GM23248 (cell line): Measurements from ENCODE around the gene NR3C2. TPM values are rescaled to one million over a fixed set of nuclear protein-coding genes. Genes with fewer than 3 reads are reported as not detected.
A peak's percentile ranks its signal among the peaks of the same experiment; 100 is the strongest.

Source experiments
- DNase-seq: peaks from one replicate; pipeline ENCODE4 v3.0.0-alpha.2; 2015
- H2AFZ ChIP-seq: fragments of 200-600 bp; sonication (generic); 2 replicates; pipeline ENCODE4 v1.6.1; 2016; ENCODE audit warnings: antibody characterized with exemption
- H3F3A ChIP-seq: fragments of 200-600 bp; sonication (generic); 2 replicates; pipeline ENCODE4 v1.6.1; 2016; ENCODE audit warnings: mild to moderate bottlenecking, antibody characterized with exemption, mixed run types; ENCODE audit not compliant: insufficient read depth
- H3K27ac ChIP-seq: fragments of 200-600 bp; sonication (generic); 2 replicates; pipeline ENCODE4 v1.5.1; 2016; ENCODE audit warnings: mild to moderate bottlenecking
- H3K27me3 ChIP-seq: fragments of 200-600 bp; sonication (generic); replicated peaks from 2 replicates; pipeline ENCODE4 v1.6.1; 2016; ENCODE audit warnings: mild to moderate bottlenecking; ENCODE audit not compliant: insufficient read depth
- H3K36me3 ChIP-seq: fragments of 200-600 bp; sonication (generic); 2 replicates; pipeline ENCODE4 v1.6.1; 2016; ENCODE audit warnings: low read depth, mild to moderate bottlenecking
- H3K4me1 ChIP-seq: fragments of 200-600 bp; sonication (generic); 2 replicates; pipeline ENCODE4 v1.6.1; 2016; ENCODE audit warnings: mild to moderate bottlenecking; ENCODE audit not compliant: insufficient read depth
- H3K4me2 ChIP-seq: fragments of 200-600 bp; sonication (generic); one replicate; pipeline ENCODE4 v1.6.1; 2016; ENCODE audit warnings: mild to moderate bottlenecking; ENCODE audit not compliant: unreplicated experiment
- H3K4me3 ChIP-seq: fragments of 200-600 bp; sonication (generic); 2 replicates; pipeline ENCODE4 v1.5.1; 2016; ENCODE audit warnings: mild to moderate bottlenecking
- H3K79me2 ChIP-seq: fragments of 200-600 bp; sonication (generic); 2 replicates; pipeline ENCODE4 v1.6.1; 2016; ENCODE audit warnings: mild to moderate bottlenecking; ENCODE audit not compliant: insufficient read depth
- H3K9ac ChIP-seq: fragments of 200-600 bp; sonication (generic); 2 replicates; pipeline ENCODE4 v1.6.1; 2016; ENCODE audit warnings: mild to moderate bottlenecking
- H3K9me2 ChIP-seq: fragments of 200-600 bp; sonication (generic); 2 replicates; pipeline ENCODE4 v1.6.1; 2016; ENCODE audit warnings: mixed run types, mild to moderate bottlenecking, moderate library complexity; ENCODE audit not compliant: insufficient read depth
- H3K9me3 ChIP-seq: fragments of 200-600 bp; sonication (generic); one replicate; pipeline ENCODE4 v1.6.1; 2017; ENCODE audit warnings: low read depth
- H4K20me1 ChIP-seq: fragments of 200-600 bp; sonication (generic); 2 replicates; pipeline ENCODE4 v1.6.0; 2016; ENCODE audit not compliant: insufficient read depth
- EZH2 ChIP-seq: fragments of 200-600 bp; sonication (generic); IDR thresholded peaks from 2 replicates; pipeline ENCODE4 v1.6.1; 2018; ENCODE audit warnings: antibody characterized with exemption, mild to moderate bottlenecking; ENCODE audit not compliant: insufficient read depth, poor library complexity, severe bottlenecking
- EZH2phosphoT487 ChIP-seq: fragments of 200-600 bp; sonication (generic); IDR thresholded peaks from 2 replicates; pipeline ENCODE4 v1.6.1; 2018; ENCODE audit warnings: antibody characterized with exemption, moderate library complexity, mild to moderate bottlenecking, low read depth; ENCODE audit not compliant: insufficient read depth
- WGBS, 2 experiments: methylation state at CpG; one replicate each; pipeline ENCODE4 v1.1.6; 2015 to 2017; ENCODE audit warnings: low lambda C conversion rate in 2 of 2, low coverage in 1 of 2; ENCODE audit errors: missing lambda C conversion rate in 2 of 2; 5-methylcytosine and 5-hydroxymethylcytosine counted together
- in situ Hi-C: fragments of 300-500 bp; cut with MboI; formaldehyde crosslinking; loops from 2 replicates; pipeline ENCODE4 v1.15.0; 2020
- polyA plus RNA-seq: library from polyadenylated mRNA; unstranded; fragments of >200 nt; fragmentation: Nextera tagmentation; extraction: Ambion mirVana; gene quantifications from 2 replicates; pipeline ENCODE4 v1.2.1, GENCODE V29; 2016
- total RNA-seq: library from RNA; depleted of rRNA; stranded (reverse); fragments of >200 nt; shearing (Covaris generic); gene quantifications from 2 replicates; pipeline ENCODE4 v1.2.3, GENCODE V29; 2014

NR3C2 gene
- total and polyA plus RNA-seq, 2 experiments from 2014 or later: 0.04 TPM; not detected in 1

DNA sequence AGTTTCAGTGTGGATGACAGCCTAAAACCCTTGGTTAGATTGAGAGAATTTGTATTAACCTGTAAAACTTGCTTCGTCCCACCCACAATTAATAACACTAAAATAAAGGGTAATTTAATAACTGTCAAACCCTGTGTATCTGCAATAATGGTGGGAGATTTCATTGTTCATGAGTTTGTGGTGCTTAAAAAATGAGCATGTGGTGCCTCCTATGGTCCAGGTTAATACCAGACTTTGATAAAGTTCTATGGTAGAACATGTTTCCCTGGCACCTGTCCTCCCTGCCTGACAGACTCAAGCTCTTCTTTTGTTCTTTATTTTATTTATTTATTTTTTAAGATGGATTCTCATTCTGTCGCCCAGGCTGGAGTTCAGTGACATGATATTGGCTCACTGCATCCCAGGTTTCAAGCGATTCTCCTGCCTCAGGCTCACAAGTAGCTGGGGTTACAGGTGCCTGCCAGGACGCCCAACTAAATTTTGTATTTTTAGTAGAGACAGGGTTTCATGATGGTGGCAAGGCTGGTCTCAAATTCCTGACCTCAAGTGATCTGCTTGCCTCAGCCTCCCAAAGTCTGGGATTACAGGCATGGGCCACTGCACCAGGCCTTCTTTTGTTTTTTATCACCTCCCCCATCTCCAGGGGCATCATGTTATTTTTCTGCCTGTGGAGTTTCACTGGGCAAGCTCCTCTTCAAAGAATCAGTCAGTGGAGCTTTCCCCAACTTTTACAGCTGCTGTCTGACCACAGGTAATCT lies 289.2 kb downstream of the NR3C2 start:
- no peaks in the 10 kb centered on the region for H3K9me2 ChIP-seq
- H3F3A ChIP-seq: no peaks in the 10 kb centered on the region
- peak; percentile 6 for DNase-seq
- no peak for TF ChIP-seq EZH2phosphoT487
- no peaks in the 10 kb centered on the region for H4K20me1 ChIP-seq
- no peak overlapping the region for H3K4me3 ChIP-seq
- no peak overlapping the region for H3K4me2 ChIP-seq
- H3K9ac ChIP-seq: no peak overlapping the region
- H3K4me1 ChIP-seq: no peaks in the 10 kb centered on the region
- WGBS, 2 experiments: 70 to 82% methylated on average over 4 of the region's 4 CpGs
- no peaks in the 10 kb centered on the region for H3K36me3 ChIP-seq
- no peaks in the 10 kb centered on the region for H3K27me3 ChIP-seq
- H3K27ac ChIP-seq: no peak overlapping the region
- H3K79me2 ChIP-seq: no peaks in the 10 kb centered on the region
- no peak overlapping the region for H2AFZ ChIP-seq
- in situ Hi-C loops: no loop called here
- H3K9me3 ChIP-seq: no peaks in the 10 kb centered on the region

DNA sequence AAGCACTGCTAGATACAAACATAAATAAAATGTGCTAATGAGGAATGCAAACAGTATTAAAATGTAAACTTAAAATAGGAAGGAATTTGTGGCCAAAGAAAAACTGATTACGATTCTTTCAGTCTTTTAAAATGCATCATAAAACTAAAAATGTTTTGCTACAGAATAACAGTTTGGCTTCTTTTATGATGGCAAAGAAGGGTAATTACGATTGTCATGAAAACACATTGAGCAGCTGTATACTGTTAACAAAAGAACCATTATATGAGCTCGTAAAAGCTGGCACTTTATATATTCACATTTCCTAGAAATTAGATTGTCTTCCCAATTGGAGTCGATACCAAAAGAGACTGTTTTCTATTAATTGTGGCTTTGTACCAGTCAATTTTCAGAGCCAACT lies 290.4 kb downstream of the NR3C2 start:
- H3K9me3 ChIP-seq: no peaks in the 10 kb centered on the region
- no peak overlapping the region for H3K4me3 ChIP-seq
- H3K4me2 ChIP-seq: no peak overlapping the region
- in situ Hi-C loops: no loop called here
- no peaks in the 10 kb centered on the region for H3K4me1 ChIP-seq
- H3K9ac ChIP-seq: no peak overlapping the region
- no peaks in the 10 kb centered on the region for H3K36me3 ChIP-seq
- H2AFZ ChIP-seq: no peak overlapping the region
- no peak for DNase-seq
- H3F3A ChIP-seq: no peaks in the 10 kb centered on the region
- no peaks in the 10 kb centered on the region for H3K9me2 ChIP-seq
- no peaks in the 10 kb centered on the region for H3K27me3 ChIP-seq
- no peaks in the 10 kb centered on the region for H4K20me1 ChIP-seq
- 18 to 24% methylated on average over 4 of the region's 4 CpGs for WGBS, 2 experiments
- no peak for TF ChIP-seq EZH2
- no peak for TF ChIP-seq EZH2phosphoT487
- no peaks in the 10 kb centered on the region for H3K79me2 ChIP-seq
- no peak overlapping the region for H3K27ac ChIP-seq

- Histone ChIP-seq H3K9me3 (no peaks in the 10 kb centered on the region), H2AFZ (no peak overlapping the region), H3K36me3 (no peaks in the 10 kb centered on the region), H3K27me3 (no peaks in the 10 kb centered on the region), H3K4me3 (no peak overlapping the region), H3K9ac (no peak overlapping the region), H3K27ac (no peak overlapping the region), H3K4me2 (no peak overlapping the region), H4K20me1 (no peaks in the 10 kb centered on the region), H3K4me1 (no peaks in the 10 kb centered on the region), H3K9me2 (no peaks in the 10 kb centered on the region), H3F3A (no peaks in the 10 kb centered on the region), H3K79me2 (no peaks in the 10 kb centered on the region)
- 82 to 88% methylated on average over 6 of the region's 6 CpGs for WGBS, 2 experiments
- DNase-seq: no peak
- in situ Hi-C loops: no loop called here
- TF ChIP-seq EZH2phosphoT487 (no peak), EZH2 (no peak)
Measured at GRCh38 chr4:148145475-148145874, 296.7 kb downstream of the NR3C2 start.

DNA sequence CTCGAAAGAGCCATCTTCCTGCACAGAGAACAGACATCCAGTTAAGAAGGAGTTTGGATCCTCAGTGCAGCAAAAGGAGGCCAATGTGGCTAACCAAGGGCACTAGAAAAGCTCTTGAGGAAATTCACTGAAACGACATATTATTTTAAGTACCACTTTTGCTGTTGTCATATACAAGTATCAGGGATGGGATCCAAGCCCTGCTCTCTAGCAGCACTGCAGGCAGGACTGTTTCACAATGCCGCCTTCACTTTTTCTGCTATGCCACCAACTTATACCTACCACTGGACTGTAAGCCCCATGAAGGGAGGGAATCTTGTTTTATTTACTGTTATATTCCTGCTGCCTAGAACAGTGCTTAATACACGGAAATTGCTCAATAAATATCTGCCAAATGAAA lies 299.0 kb downstream of the NR3C2 start:
- TF ChIP-seq EZH2phosphoT487 (no peak), EZH2 (no peak)
- H3K4me2 ChIP-seq: no peak overlapping the region
- no peaks in the 10 kb centered on the region for H3F3A ChIP-seq
- H3K27ac ChIP-seq: no peak overlapping the region
- no peaks in the 10 kb centered on the region for H3K9me3 ChIP-seq
- no peaks in the 10 kb centered on the region for H3K9me2 ChIP-seq
- no peaks in the 10 kb centered on the region for H3K36me3 ChIP-seq
- 66 to 67% methylated on average over 4 of the region's 4 CpGs for WGBS, 2 experiments
- H3K79me2 ChIP-seq: no peaks in the 10 kb centered on the region
- no peaks in the 10 kb centered on the region for H3K4me1 ChIP-seq
- H3K4me3 ChIP-seq: no peak overlapping the region
- no peaks in the 10 kb centered on the region for H3K27me3 ChIP-seq
- no peak overlapping the region for H3K9ac ChIP-seq
- in situ Hi-C loops: no loop called here
- no peak overlapping the region for H2AFZ ChIP-seq
- no peaks in the 10 kb centered on the region for H4K20me1 ChIP-seq
- DNase-seq: no peak

GRCh38 chr4:148141501-148141900 lies 300.7 kb downstream of the NR3C2 start:
- H2AFZ ChIP-seq: no peak overlapping the region
- H4K20me1 ChIP-seq: no peaks in the 10 kb centered on the region
- no peak overlapping the region for H3K27ac ChIP-seq
- no peaks in the 10 kb centered on the region for H3K4me1 ChIP-seq
- H3K36me3 ChIP-seq: no peaks in the 10 kb centered on the region
- H3K27me3 ChIP-seq: no peaks in the 10 kb centered on the region
- DNase-seq: no peak
- no peaks in the 10 kb centered on the region for H3K79me2 ChIP-seq
- TF ChIP-seq EZH2 (no peak), EZH2phosphoT487 (no peak)
- H3K9ac ChIP-seq: no peak overlapping the region
- H3K9me3 ChIP-seq: no peaks in the 10 kb centered on the region
- no peaks in the 10 kb centered on the region for H3F3A ChIP-seq
- in situ Hi-C loops: no loop called here
- no peak overlapping the region for H3K4me3 ChIP-seq
- no peak overlapping the region for H3K4me2 ChIP-seq
- WGBS, 2 experiments: 56 to 64% methylated on average over 3 of the region's 3 CpGs
- no peaks in the 10 kb centered on the region for H3K9me2 ChIP-seq
